AG08396 (cell line): ENCODE measurements around the gene RBM20.
"Not testable (repeated sequence)": the region's sequence is repeated elsewhere in the genome, so short reads cannot be mapped to it uniquely, and the experiment has no call there.

Experiments
- DNase-seq: peaks from one replicate; pipeline ENCODE4 v3.0.0; 2012; ENCODE audit warnings: low spot score, mixed read lengths

RBM20 gene

GRCh38 chr10:110705596-110705995 is 61.5 kb downstream of the RBM20 start:
- DNase-seq = not testable (repeated sequence)

GRCh38 chr10:110706690-110707098 is 62.6 kb downstream of the RBM20 start:
- peak; percentile 76 for DNase-seq

DNA sequence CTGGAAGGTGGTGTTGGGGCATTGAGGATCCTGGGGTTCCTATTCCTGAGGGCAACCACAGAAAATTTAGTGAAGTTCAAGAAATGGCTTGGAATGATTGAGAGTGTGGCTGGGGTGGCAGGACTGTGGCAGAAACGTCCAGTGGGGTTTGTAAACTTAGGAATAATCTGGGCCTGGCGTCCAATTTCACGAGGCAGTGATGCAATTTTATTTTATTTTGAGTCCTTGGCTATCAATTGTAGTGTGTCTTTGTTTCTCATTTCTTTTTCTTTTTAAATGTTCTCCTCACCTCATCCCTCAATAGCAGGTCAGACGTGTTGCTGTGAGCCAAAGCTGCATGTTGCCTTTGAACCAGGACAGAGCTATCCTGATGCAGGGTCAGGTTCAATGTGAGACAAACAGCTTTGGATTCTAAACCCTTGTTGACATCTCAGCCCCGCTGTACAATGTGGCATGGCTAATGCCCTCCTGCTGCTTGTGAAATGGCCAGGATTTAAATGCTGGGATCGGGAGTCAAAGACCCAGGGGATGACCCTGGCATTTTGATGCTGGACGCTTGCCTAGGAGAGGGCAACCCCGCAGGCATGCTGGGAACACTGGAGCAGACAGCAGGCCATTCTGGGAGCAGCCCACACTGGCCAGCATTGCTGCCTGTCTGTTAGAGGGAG is 64.8 kb downstream of the RBM20 start:
- DNase-seq = no peak

DNA sequence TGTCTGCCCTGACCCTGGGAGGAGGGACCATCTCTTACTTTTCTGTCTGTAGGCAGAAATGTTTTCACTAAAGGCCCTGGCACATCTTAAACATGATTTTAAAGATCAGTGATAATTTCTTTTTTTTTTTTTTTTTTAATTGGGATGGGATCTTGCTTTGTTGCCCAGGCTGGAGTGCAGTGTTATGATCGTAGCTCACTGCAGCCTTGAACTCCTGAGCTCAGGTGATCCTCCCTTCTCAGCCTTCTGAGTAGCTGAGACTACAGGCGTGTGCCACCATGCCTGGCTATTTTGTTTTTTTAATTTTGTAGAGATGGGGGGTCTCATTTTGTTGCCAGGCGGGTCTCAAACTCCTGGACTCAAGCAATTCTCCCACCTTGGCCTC is 65.3 kb downstream of the RBM20 start:
- DNase-seq = no peak

DNA sequence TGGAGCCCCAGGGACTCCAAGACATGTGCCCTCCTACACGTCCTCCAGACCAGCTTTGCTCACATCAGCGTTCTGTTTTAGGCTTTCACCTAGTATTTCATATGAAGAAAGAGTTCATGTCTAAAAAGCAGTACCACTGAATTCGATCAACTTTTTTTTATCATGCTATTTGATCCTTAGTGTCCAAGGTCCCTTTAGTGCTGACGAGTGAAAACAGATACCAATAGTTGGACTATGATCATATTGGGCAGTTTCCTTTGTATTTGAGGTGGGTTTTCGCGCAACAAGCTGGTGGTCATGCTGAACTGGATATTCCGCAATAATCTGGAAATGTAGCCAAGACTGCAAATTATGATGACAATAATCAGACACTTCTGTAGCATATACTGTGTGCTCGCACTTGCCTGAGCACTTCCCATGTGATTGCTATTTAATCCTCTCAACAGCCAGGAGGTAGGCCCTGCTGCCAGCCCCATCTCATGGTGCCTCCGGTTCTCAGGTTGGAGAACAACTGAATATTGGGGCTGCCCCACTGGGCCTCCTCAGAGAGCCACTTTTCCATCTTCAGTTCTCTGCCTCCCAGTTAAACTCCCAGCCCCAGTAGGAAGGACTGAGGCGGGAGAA is 65.9 kb downstream of the RBM20 start:
- DNase-seq = no peak

DNA sequence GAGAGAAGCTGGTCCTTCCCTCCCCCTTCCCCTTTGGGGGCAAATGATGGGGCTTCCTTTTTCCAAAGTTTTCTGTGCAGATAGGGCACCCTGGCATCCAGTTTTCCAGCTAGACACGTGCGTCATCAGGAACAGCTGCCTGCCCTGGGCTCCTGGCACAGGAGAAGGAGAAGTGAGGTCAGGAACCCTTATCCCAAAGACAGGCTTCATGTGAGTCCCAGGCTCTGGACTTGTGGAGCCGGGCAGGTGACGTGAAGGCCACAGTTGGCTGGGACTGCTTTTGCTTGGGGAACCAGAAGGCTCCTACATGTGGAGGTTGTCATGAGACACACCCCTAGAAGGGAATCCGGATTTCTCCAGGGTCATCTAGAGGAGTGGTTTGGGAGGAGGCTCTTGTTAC is 66.5 kb downstream of the RBM20 start:
- DNase-seq = no peak

DNA sequence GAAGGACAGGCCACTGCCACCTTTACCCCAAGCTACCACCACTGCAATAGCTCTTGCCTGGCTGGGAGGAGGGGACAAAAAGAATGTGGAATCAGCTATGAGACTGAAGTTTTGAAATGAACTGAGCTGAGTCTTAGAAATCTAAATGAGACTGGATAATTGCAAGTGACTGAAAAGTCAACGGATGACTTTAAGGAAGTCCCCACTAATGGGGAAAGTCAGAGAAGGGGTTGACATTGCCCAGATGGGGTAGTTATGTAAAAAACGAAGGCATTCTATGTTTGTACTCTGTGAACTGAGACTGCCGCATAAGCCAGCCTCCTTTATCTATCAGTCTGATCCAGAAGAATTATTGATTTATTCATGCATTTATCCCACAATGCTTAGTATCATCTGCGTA is 67.2 kb downstream of the RBM20 start:
- DNase-seq = no peak

DNA sequence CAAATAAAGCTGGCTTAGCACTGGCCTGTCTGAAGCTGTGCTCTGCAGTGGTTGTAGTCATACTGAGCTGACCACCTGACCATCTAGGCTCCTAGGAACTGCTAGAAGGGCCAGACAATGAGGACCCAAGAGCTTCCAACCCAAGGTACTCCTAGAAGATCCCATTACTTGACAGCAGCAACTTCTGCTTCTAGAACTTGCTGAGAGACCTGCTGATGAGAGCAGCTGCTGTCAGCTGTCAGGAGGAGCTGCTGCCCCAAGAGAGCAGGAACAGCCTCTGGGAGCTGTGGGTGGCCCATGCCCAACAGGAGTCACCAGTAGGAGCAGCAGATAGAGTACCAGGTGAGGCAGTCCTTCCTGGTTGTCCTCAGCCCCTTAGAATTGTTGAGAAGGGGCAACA is 70.2 kb downstream of the RBM20 start:
- no peak for DNase-seq

DNA sequence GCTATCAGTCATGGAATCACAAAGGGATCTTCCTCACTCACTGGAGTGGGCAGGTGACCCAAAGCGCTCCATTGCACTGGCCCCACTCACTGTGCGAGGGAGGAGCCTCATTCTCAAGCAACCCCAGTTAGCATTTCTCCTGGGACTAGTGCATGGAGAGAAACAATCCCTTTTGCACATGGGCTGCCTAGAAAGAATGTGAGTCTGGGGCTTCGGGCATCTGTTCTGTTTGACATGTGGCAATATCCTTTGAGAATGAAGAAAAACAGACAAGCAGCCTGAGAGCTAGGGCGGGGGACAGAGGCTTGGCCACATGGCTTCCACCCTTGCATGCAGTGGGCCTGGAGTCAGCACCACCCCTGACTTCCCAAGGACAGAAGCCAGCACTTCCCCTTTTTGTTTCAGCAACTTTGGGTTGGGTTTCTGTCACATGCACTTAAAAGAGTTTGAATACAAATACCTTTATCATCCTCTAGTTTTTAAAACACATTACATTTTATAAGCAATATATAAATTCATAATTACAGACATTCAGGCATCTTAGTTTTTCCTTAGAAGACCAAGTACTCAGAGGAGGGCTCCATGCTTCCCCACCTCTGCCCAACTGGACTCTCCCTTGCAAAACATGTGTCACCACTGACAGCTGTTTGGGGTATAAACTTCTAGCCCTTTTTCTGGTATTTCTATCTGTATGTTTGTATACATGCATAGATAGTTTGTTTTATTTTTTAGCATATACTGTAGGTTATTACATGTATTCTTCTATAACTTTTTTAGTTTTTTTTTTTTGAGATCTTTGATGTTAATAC is 73.8 kb downstream of the RBM20 start:
- DNase-seq = no peak

- DNase-seq = no peak
Measured at GRCh38 chr10:110721406-110722038, 77.4 kb downstream of the RBM20 start.

GRCh38 chr10:110723224-110723891 is 79.2 kb downstream of the RBM20 start:
- DNase-seq = no peak

DNA sequence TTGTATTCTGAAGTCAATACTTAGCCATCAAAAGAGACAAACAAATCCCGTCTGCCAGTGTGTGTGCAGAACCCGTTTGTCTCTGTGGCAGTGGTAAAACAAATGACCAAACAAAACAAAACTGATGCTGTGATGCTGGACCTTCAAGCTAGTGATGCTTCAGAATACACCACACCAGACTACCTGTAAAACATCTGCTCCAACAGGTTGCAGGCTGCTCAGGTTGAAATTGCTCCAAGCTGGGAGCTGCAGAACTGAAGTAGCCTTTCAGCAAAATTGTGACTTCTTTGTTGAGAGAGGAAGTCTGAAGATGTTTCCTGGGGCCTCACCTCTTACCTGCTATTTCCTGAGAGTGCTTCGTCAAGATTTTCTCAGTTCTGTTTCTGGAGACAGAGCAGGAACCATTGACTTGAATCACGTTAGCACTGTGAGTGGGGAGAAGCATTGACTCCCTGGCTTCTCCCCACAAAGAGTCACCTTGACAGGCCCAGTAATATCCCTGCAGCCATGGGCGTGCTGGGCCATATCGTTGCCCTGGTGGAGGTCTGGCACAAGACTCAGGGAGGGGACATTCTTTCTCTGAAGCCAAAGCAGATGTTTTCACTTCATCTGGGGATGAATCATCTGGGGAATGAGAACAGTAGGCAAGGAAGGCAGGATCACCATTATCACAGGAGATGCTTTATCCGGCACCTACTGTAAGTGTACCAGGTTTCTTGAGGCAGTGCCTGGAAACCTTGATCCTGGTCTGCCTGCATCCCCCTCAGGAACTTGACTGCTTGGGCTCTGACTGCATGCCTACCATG is 80.2 kb downstream of the RBM20 start:
- no peak for DNase-seq

GRCh38 chr10:110724937-110725336 is 80.8 kb downstream of the RBM20 start:
- no peak for DNase-seq

DNA sequence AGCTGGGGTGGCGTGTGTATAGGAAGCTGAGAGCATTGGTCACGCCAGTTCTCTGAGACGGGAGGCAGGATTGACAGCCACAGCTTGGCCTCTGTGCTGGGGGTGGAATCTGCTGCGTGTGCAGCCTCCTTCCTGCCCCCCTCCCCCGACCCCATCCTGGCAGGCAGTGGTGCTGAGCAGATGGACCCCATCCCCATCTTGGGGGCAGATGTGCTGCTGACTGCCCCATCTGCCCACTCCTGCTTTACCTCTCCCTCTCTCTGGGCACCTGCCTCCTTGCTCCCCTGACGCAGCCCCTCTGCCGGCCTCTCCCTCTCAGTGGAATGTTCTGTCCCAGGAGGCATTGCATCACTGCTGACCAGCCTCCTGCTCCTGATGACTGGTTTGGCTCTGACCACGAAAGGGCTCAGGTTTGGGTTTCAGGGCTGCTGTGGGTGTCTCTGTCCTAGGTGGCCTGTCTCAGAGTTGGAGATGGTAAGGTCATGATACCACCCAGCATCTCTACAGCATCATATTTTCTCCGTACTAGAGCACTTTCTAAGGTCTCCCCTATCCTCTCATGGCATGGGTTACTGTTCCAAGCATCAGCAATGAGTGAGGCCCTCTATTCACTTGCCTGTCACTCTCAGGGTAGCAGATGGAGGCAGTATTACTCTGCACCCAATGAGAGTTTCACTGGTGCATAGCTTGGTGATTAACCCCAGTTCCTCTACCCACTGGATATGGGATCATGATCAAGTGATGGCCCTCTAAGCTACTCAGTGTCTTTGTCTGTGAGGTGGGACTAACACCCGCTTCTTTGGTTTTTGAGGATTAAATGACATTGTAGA is 81.9 kb downstream of the RBM20 start:
- DNase-seq = no peak

DNA sequence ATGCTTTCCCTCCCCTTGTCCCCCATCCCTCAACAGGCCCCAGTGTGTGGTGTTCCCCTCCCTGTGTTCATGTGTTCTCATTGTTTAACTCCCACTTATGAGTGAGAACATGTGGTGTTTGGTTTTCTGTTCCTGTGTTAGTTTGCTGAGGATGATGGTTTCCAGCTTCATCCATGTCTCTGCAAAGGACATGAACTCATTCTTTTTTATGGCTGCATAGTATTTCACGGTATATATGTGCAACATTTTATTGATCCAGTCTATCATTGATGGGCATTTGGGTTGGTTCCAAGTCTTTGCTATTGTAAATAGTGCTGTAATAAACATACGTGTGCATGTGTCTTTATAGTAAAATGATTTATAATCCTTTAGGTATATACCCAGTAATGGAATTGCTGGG is 83.6 kb downstream of the RBM20 start:
- DNase-seq = not testable (repeated sequence)

DNA sequence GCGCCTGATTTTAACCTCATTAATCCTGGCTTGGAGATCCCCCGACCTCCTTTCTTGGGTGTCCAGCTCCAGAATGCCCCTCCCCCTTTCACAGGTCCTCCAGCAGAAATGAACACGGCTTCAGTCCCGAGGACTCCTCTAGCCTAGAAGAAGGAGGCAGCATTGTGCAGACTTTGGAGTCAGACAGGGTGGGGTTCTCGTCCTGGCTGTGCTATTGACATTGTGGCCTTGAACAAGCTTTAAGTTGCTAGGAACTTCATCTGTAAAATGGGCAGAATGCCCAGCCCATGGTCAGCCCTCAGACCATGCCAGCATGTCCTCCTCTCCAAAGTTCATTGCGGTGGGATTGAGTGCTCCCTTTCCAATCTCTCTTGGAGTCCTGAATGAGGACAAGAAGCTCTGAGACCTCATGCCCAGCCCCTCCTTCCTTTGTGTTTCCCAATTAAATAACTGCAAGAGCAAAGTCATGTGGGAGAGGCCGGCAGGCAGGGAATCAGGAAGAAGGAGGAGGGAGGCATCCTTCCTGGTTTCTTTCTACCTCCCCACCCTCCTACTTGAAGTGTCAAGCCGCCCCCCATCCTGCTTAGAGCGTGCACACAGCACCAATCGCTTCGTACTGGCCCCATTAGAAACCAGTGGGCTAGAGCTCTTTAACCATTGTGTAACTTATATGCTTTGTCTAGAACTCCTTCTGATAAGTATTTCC is 86.4 kb downstream of the RBM20 start:
- no peak for DNase-seq

DNA sequence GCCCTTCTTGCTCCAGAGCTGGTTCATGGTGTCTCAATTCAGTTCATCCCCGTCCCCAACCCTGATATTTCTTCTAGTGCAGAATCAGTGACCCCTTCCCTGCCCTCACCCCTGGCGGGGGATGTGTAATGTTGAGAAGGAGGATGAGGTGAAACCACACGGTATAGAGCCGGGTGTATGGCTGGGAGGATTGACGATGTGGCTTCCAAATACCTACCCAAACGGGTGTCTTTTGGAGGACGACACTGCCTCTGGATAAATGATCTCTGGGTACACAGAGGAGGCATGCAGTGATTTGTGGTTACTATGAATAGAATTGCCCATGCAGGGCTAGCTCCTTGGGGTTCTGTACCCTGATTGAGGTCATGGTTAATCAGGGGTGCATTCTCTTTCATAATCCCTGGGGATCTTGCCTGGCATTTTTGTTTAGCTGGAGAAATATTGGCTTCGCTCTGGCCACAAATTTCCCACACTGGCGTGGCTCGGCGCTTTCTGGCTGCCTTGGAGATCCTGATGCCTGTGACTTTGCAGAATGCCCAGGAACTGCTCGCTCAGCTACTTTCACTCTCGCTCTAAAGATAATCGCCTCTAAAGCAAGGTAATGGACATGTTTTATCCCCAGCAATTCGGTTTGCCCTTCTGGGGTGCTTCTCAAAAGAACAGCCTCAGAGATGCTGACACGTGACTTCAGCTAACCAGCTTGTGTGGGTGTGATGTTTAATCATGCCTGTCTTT is 89.2 kb downstream of the RBM20 start:
- DNase-seq = peak; percentile 22

DNA sequence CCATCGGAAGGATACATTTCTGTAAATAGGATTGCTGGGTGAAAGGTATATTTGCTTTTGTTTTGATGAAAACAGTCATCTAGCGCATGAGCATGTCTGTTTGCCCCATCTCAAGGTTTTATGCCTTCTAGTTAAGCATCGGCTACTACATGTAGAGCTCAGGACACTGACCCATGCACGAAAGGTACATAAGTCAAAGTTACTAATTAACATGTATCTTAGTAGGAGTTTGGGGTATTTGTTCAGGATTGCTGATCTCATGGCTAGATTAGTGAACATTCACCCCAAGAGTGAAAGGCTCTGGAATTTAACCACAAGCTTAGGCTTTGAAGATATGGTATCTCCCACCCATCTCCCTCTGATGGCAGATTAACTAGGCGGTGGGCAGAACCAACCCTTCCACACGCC is 91.5 kb downstream of the RBM20 start:
- no peak for DNase-seq
